Measurements from ENCODE around the gene CLEC3A.

The CLEC3A gene, protein sequence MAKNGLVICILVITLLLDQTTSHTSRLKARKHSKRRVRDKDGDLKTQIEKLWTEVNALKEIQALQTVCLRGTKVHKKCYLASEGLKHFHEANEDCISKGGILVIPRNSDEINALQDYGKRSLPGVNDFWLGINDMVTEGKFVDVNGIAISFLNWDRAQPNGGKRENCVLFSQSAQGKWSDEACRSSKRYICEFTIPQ

DNA sequence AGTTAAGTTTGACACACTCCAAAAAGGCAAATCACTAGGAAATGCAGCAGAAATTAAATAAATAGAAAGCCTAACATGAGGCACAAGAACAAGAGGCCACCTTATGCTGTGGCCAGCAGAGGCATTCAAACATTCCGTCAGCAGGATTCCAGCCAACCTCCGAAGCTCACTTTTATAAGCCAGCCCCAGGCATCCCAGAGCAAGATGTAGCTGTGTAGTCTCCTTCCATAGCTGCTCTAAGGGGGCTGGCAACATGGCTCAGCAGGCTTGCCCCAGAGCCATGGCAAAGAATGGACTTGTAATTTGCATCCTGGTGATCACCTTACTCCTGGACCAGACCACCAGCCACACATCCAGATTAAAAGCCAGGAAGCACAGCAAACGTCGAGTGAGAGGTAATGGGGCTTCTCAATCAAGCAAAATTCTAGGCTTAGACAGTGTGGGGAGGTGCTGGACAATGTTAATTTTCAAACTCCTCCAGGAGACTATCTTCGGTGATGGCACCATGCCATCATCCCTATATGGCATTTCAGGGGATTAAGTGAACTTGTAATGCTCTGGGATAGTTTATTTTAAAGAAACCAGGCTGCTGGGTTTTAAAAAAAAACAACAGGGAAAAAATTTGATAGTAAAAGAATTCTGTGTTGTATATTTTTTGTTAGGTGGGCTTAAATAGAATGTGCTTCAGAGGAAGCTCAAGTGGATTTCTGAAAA, at the start of gene CLEC3A:
Gene CLEC3A (plus strand): TSS at position 202 of the 714 bp plus-strand sequence. CDS start 79 bp downstream, at position 281.
- TF ChIP-seq, protein P1, sequence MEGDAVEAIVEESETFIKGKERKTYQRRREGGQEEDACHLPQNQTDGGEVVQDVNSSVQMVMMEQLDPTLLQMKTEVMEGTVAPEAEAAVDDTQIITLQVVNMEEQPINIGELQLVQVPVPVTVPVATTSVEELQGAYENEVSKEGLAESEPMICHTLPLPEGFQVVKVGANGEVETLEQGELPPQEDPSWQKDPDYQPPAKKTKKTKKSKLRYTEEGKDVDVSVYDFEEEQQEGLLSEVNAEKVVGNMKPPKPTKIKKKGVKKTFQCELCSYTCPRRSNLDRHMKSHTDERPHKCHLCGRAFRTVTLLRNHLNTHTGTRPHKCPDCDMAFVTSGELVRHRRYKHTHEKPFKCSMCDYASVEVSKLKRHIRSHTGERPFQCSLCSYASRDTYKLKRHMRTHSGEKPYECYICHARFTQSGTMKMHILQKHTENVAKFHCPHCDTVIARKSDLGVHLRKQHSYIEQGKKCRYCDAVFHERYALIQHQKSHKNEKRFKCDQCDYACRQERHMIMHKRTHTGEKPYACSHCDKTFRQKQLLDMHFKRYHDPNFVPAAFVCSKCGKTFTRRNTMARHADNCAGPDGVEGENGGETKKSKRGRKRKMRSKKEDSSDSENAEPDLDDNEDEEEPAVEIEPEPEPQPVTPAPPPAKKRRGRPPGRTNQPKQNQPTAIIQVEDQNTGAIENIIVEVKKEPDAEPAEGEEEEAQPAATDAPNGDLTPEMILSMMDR (IDR thresholded peaks at IDR 0.05; ENCODE audit: insufficient read depth, missing control alignments) = no peak
- FAIRE-seq = no peak
- DNase-seq (ENCODE audit: insufficient read length, low spot score) = no peak

DNA sequence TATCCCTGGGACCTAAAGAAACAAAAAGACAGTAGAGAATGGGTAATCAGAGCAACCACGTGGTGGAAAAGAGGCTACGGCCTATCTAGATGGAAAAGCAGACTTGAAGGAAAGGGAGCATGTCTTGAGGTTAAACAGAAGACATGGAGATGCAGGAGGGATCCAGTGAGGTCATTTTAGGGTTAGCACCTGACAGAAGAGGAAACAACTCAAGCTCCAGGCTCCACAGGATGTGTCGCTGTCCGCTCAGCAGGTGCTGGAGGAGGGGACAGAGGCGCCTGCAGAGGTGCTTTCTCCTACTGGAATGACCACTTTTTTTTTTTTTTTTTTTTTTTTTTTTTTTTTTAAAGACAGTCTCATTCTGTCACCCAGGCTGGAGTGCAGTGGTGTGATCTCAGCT, 47.5 kb upstream of the CLEC3A start:
- FAIRE-seq (no peak), DNase-seq (ENCODE audit: insufficient read length, low spot score) (no peak)

DNA sequence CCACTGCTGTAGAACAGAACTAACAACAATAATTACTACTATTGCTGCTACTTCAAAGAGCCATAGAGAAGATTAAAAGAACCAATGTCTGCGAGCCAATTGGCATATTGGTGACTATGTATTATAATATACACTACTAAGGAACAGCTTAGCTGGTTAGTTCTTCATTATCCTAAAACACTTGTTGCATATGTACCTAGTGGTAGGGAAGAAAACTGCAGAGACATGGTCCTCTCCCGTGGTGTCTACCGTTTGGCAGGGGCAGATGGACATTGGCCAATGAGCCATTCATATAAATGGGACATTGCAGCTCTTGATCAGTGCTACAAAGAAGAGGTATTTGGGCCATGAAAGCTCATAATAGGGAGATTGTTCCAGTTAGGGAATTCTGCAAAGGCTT, 46.4 kb upstream of the CLEC3A start:
- FAIRE-seq = no peak
- DNase-seq (ENCODE audit: insufficient read length, low spot score) = no peak
- TF ChIP-seq, protein P1 (IDR thresholded peaks at IDR 0.05; ENCODE audit: insufficient read depth, missing control alignments) = no peak

More for the DNA sequence above, 47.5 kb upstream of the CLEC3A start:
- TF ChIP-seq, protein P1 (IDR thresholded peaks at IDR 0.05; ENCODE audit: insufficient read depth, missing control alignments) = no peak

DNA sequence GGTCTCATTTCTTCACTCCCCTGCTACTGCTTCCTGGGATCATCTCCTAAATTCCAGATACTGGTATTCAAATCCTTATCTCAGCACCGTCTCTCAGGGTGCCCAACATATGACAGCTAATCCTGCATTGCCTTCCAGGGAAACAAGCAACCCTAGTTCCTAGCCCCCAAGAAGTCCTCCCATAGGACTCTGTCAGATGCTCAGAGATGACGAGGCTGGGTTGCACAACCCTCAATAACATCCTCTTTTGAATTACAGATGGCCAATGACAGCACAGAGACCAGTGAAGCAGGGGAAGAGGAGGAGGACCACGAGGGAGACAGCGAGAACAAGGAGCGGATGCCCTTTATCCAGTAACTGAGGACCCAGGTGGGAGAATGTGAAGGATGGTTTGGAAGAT, 45.0 kb upstream of the CLEC3A start:
- TF ChIP-seq, protein P1 (IDR thresholded peaks at IDR 0.05; ENCODE audit: insufficient read depth, missing control alignments) = no peak
- no peak for FAIRE-seq

DNA sequence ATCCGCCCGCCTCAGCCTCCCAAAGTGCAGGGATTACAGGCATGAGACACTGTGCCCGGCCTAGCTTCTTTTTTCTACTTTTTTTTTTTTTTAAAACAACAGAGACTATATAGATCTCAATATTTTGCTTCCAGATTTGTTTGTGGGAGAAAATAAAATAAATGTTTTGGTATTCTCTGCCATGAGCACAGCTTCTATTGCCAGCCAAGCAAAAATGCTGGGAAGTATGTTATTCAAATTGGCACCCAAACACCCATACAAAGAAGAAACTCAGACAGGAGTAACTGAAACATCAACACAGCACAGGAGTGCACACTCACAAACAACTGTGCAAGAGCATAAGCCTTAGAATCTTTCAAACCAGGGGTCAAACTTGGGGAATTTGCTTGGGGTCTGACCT, 37.2 kb upstream of the CLEC3A start:
- TF ChIP-seq, protein P1 (IDR thresholded peaks at IDR 0.05; ENCODE audit: insufficient read depth, missing control alignments) = no peak
- DNase-seq (ENCODE audit: insufficient read length, low spot score) (no peak), FAIRE-seq (no peak)

More for the DNA sequence above, 45.0 kb upstream of the CLEC3A start:
- no peak for DNase-seq (ENCODE audit: insufficient read length, low spot score)

DNA sequence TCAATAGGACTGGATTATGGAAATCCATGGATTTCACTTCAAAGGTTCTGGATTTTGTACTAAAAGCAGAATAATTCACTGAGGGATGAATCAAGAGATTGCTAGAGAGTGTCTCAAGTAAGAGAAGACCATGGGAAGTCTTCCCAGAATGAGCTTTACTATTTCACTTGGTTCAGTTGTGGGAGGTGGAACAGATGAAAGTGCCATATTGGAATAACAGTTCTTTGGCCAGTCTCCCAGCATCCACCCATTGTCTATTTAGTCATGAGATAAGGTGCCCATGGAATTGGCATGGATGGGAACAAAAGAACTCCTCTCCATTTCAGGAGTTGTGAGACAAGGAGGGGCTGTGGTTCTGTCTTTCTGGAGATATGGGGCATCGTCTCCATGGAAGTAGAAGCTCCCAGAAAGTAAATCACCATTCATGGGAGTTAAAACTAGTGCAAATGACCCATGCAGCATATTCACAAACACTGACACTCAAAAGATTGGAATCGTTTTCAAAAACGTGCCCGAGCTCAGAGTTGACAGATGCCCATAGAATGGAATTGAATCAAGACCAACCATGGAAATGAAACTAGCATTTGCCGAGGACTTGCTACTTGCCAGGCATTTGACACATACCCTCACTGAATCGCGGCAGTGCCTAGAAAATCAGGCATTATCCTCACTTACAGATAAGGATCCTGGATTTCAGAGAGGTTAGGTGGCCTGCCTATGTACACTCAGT, 36.2 kb upstream of the CLEC3A start:
- TF ChIP-seq, protein P1 (IDR thresholded peaks at IDR 0.05; ENCODE audit: insufficient read depth, missing control alignments) = no peak
- DNase-seq (ENCODE audit: insufficient read length, low spot score) = no peak
- FAIRE-seq = no peak
